Measurements from ENCODE around the gene RAB5A. TPM values are rescaled to one million over a fixed set of nuclear protein-coding genes. Genes with fewer than 3 reads are reported as not detected.

The RAB5A gene
- total RNA-seq, 1 experiment from 2014 or later: 75.4 TPM

DNA sequence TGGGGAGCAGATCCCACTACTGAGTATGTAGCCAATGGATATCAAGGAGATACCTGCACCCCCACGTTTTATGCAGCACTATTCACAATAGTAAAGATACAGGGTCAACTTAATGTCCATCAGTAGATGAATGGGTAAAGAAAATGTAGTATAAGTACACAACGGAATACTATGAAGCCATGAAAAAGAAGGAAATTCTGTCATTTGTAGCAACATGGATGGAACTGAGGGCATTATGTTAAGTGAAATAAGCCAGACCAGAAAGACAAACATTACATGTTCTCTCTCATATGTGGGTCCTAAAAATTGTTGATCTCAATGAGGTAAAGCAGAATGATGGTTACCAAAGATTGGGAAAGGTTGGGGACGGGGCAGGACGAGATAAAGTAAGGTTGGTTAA, 50.6 kb downstream of the RAB5A start:
- Mint-ChIP-seq H3K4me3 (ENCODE audit: low read depth, unreplicated experiment) (no peak overlapping the region), H3K27me3 (ENCODE audit: unreplicated experiment) (no peaks in the 10 kb centered on the region), H3K4me1 (ENCODE audit: low read depth, unreplicated experiment) (no peaks in the 10 kb centered on the region), H3K27ac (ENCODE audit: unreplicated experiment) (no peak overlapping the region), H3K9me3 (ENCODE audit: low read depth, unreplicated experiment) (no peaks in the 10 kb centered on the region), H3K36me3 (ENCODE audit: insufficient read depth, unreplicated experiment) (peaks cover 2% of the 10 kb centered on the region)
- TF ChIP-seq, protein P1, sequence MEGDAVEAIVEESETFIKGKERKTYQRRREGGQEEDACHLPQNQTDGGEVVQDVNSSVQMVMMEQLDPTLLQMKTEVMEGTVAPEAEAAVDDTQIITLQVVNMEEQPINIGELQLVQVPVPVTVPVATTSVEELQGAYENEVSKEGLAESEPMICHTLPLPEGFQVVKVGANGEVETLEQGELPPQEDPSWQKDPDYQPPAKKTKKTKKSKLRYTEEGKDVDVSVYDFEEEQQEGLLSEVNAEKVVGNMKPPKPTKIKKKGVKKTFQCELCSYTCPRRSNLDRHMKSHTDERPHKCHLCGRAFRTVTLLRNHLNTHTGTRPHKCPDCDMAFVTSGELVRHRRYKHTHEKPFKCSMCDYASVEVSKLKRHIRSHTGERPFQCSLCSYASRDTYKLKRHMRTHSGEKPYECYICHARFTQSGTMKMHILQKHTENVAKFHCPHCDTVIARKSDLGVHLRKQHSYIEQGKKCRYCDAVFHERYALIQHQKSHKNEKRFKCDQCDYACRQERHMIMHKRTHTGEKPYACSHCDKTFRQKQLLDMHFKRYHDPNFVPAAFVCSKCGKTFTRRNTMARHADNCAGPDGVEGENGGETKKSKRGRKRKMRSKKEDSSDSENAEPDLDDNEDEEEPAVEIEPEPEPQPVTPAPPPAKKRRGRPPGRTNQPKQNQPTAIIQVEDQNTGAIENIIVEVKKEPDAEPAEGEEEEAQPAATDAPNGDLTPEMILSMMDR (IDR thresholded peaks at IDR 0.05; ENCODE audit: unreplicated experiment): no peak
- intact Hi-C loops (cut with micrococcal nuclease; ENCODE audit: unreplicated experiment): no loop called here
- DNase-seq: no peak
- BruUV-seq (replicated peaks): no TSS peak
- CTCF ChIA-PET: no interaction called here

- CTCF ChIA-PET: no interaction called here
- H3K27me3 Mint-ChIP-seq (ENCODE audit: unreplicated experiment): no peaks in the 10 kb centered on the region
Measured at GRCh38 chr3:20001932-20002331, 55.0 kb downstream of the RAB5A start.

GRCh38 chr3:20007960-20008359, 61.1 kb downstream of the RAB5A start:
- no peaks in the 10 kb centered on the region for H3K36me3 Mint-ChIP-seq (ENCODE audit: insufficient read depth, unreplicated experiment)
- H3K4me3 Mint-ChIP-seq (ENCODE audit: low read depth, unreplicated experiment): no peak overlapping the region
- CTCF ChIA-PET: no interaction called here
- no peaks in the 10 kb centered on the region for H3K4me1 Mint-ChIP-seq (ENCODE audit: low read depth, unreplicated experiment)
- no peak for DNase-seq
- H3K9me3 Mint-ChIP-seq (ENCODE audit: low read depth, unreplicated experiment): no peaks in the 10 kb centered on the region
- BruUV-seq (replicated peaks): no TSS peak
- intact Hi-C loops (cut with micrococcal nuclease; ENCODE audit: unreplicated experiment): no loop called here
- H3K27me3 Mint-ChIP-seq (ENCODE audit: unreplicated experiment): no peaks in the 10 kb centered on the region
- H3K27ac Mint-ChIP-seq (ENCODE audit: unreplicated experiment): no peak overlapping the region
- TF ChIP-seq, protein P1 (IDR thresholded peaks at IDR 0.05; ENCODE audit: unreplicated experiment): no peak

More at GRCh38 chr3:20001932-20002331, 55.0 kb downstream of the RAB5A start:
- no peaks in the 10 kb centered on the region for H3K36me3 Mint-ChIP-seq (ENCODE audit: insufficient read depth, unreplicated experiment)
- no TSS peak for BruUV-seq (replicated peaks)
- intact Hi-C loops (cut with micrococcal nuclease; ENCODE audit: unreplicated experiment): no loop called here
- TF ChIP-seq, protein P1 (IDR thresholded peaks at IDR 0.05; ENCODE audit: unreplicated experiment): no peak
- no peaks in the 10 kb centered on the region for H3K4me1 Mint-ChIP-seq (ENCODE audit: low read depth, unreplicated experiment)
- no peak overlapping the region for H3K27ac Mint-ChIP-seq (ENCODE audit: unreplicated experiment)
- no peak for DNase-seq
- no peak overlapping the region for H3K4me3 Mint-ChIP-seq (ENCODE audit: low read depth, unreplicated experiment)
- H3K9me3 Mint-ChIP-seq (ENCODE audit: low read depth, unreplicated experiment): no peaks in the 10 kb centered on the region

DNA sequence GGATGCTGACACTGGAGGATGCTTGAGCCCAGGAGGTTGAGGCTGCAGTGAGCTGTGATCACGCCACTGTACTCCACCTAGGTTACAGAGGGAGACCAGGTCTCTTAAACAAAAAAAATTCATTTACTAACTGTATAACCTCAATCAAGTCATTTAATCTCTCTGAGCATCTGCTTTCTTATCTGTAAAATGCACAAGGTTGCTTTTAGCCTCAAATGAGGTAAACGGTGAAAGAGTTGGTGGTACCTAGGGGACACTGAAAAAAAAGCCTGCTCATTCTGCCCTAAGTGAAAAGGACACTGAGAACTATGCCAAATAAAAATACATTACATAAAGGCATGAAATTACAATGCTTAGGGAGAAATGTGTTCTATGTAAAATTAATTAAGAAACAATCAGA, 61.7 kb downstream of the RAB5A start:
- intact Hi-C loops (cut with micrococcal nuclease; ENCODE audit: unreplicated experiment): no loop called here
- no peak overlapping the region for H3K4me3 Mint-ChIP-seq (ENCODE audit: low read depth, unreplicated experiment)
- no peak for DNase-seq
- H3K27me3 Mint-ChIP-seq (ENCODE audit: unreplicated experiment): no peaks in the 10 kb centered on the region
- no peak overlapping the region for H3K27ac Mint-ChIP-seq (ENCODE audit: unreplicated experiment)
- H3K9me3 Mint-ChIP-seq (ENCODE audit: low read depth, unreplicated experiment): no peaks in the 10 kb centered on the region
- no peaks in the 10 kb centered on the region for H3K4me1 Mint-ChIP-seq (ENCODE audit: low read depth, unreplicated experiment)
- TF ChIP-seq, protein P1 (IDR thresholded peaks at IDR 0.05; ENCODE audit: unreplicated experiment): no peak
- no TSS peak for BruUV-seq (replicated peaks)
- CTCF ChIA-PET: interaction anchor here (0.6 kb wide), 1 partner anchor 52 kb away, joined by 5 read pairs; no protein-coding TSS in a partner anchor
- H3K36me3 Mint-ChIP-seq (ENCODE audit: insufficient read depth, unreplicated experiment): no peaks in the 10 kb centered on the region

Measured in Calu3 (cell line).